ENCODE measurements around the gene NMNAT2. TPM values are rescaled to one million over a fixed set of nuclear protein-coding genes. Genes with fewer than 3 reads are reported as not detected.

Gene NMNAT2
- total RNA-seq, 4 donors from 2014 or later: 1.7 to 2.8 (median 2.4) TPM

DNA sequence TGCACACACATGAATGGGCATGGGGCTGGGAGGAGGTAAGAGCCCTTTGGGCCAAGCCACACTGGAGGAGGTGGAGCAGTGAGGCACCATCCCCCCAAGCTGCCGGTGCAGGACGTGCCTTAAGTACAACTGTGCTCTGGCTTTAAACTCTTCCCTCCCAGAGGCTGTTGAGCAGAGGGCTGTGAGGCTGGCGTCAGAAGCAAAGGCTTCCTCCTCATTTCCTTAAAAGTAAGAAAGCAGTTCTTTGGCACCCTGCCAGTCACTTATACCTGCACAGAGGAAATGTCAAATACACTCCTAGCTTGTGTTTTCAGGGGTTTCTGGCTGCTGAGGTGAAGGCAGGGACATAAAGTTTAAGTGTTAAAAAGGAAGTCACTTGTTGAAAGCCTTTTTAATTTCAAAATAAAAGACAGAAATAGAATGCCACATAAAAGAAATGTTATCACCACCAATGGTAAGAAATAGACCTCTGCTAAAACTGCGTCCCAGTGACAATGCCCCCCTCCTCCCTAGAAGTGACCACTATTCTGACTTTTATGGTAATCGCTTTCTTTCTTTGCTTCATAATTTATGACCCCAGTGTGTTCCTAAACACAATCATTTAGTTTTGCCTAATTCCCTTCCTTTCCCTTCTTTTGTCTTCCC, 199.1 kb downstream of the NMNAT2 start:
- intact Hi-C loops (cut with DNase I): no loop called here
- no peaks in the 10 kb centered on the region for H3K9me3 ChIP-seq
- H3K36me3 ChIP-seq: peaks cover 0 to 11% (median 2%) of the 10 kb centered on the region in 4 donors
- no peaks in the 10 kb centered on the region for H3K27me3 ChIP-seq
- peaks cover 15 to 39% (median 36%) of the 10 kb centered on the region in 4 donors for H3K4me1 ChIP-seq
- H3K4me3 ChIP-seq: no peak overlapping the region
- peak; percentile 86 to 94 for TF ChIP-seq POLR2AphosphoS5 (IDR thresholded peaks at IDR 0.05)
- TF ChIP-seq EP300 (IDR thresholded peaks at IDR 0.05): no peak
- no peak for DNase-seq (ENCODE audit: extremely low spot score)
- WGBS: 15% methylated on average over 5 of the region's 5 CpGs
- H3K27ac ChIP-seq (replicated peaks in 1 of 4): peak overlapping the region; percentile 81 to 88 (median 82)

DNA sequence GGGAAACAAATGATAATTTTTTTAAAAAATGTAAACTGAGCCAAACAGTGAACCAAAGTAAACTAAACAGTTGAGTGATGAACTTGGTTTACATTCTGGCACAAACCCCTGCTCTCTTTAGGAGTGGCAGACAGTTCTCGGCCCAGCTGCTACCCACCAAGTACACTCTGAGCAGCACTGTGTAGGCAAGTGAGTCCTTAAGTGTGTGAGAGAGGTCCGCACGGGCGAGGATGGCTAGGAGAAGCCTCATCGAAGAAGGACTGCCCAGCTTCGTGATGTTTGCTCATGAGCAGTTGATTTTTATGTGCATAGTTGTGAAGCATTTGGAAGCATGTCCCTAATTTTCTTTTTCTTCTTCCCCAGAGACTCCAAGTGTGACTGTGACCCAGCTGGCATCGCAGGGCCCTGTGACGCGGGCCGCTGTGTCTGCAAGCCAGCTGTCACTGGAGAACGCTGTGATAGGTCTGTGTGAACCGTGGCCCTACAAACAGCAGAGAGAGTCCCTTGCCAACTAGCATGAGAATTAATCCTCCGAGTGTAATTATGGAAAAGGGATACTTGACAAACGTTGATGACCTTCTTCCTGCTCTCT, 200.1 kb downstream of the NMNAT2 start:
- intact Hi-C loops (cut with DNase I): no loop called here
- WGBS: 51% methylated on average over 14 of the region's 14 CpGs
- no peak for DNase-seq (ENCODE audit: extremely low spot score)
- TF ChIP-seq EP300 (IDR thresholded peaks at IDR 0.05) (no peak), POLR2AphosphoS5 (IDR thresholded peaks at IDR 0.05) (peak; percentile 5 to 17)
- TF ChIP-seq, protein P1, sequence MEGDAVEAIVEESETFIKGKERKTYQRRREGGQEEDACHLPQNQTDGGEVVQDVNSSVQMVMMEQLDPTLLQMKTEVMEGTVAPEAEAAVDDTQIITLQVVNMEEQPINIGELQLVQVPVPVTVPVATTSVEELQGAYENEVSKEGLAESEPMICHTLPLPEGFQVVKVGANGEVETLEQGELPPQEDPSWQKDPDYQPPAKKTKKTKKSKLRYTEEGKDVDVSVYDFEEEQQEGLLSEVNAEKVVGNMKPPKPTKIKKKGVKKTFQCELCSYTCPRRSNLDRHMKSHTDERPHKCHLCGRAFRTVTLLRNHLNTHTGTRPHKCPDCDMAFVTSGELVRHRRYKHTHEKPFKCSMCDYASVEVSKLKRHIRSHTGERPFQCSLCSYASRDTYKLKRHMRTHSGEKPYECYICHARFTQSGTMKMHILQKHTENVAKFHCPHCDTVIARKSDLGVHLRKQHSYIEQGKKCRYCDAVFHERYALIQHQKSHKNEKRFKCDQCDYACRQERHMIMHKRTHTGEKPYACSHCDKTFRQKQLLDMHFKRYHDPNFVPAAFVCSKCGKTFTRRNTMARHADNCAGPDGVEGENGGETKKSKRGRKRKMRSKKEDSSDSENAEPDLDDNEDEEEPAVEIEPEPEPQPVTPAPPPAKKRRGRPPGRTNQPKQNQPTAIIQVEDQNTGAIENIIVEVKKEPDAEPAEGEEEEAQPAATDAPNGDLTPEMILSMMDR (IDR thresholded peaks at IDR 0.05): no peak
- no peaks in the 10 kb centered on the region for H3K27me3 ChIP-seq
- H3K4me3 ChIP-seq: no peak overlapping the region
- peak overlapping the region; percentile 81 to 88 (median 82) for H3K27ac ChIP-seq (replicated peaks in 1 of 4)
- H3K36me3 ChIP-seq: peaks cover 0 to 7% (median 2%) of the 10 kb centered on the region in 4 donors
- peaks cover 15 to 39% (median 36%) of the 10 kb centered on the region in 4 donors for H3K4me1 ChIP-seq
- H3K9me3 ChIP-seq: no peaks in the 10 kb centered on the region

DNA sequence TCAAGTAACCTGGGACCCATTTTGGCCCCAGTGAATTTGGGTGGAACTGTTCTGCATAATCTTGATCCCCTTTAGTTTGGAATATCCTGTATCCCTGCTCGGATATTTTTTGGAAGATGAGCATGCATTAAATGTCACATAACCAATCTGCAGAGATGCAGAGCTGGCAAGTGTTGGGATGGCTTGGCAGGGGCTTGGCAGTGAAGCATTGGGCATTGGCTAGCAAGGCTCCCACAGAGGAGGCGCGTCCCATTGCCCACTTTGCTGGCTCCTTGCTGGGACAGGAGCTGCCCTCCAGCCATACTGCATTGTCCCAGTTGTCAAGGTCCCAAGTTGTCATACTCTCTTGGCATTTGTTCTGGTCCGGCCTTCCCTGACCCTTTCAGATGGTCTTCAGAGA, 202.2 kb downstream of the NMNAT2 start:
- WGBS: 88% methylated on average over 4 of the region's 4 CpGs
- Histone ChIP-seq H3K4me1 (peaks cover 15 to 39% (median 36%) of the 10 kb centered on the region in 4 donors), H3K27ac (replicated peaks in 1 of 4) (peak overlapping the region in 1 of 4 donors; percentile 88), H3K4me3 (no peak overlapping the region), H3K9me3 (no peaks in the 10 kb centered on the region), H3K36me3 (peaks cover 0 to 7% (median 2%) of the 10 kb centered on the region in 4 donors), H3K27me3 (no peaks in the 10 kb centered on the region)
- intact Hi-C loops (cut with DNase I): no loop called here
- DNase-seq (ENCODE audit: extremely low spot score): no peak
- TF ChIP-seq POLR2A (IDR thresholded peaks at IDR 0.05; ENCODE audit: low read depth) (no peak), POLR2AphosphoS5 (IDR thresholded peaks at IDR 0.05) (no peak), EP300 (IDR thresholded peaks at IDR 0.05) (no peak)
- TF ChIP-seq, protein P1 (IDR thresholded peaks at IDR 0.05): no peak

DNA sequence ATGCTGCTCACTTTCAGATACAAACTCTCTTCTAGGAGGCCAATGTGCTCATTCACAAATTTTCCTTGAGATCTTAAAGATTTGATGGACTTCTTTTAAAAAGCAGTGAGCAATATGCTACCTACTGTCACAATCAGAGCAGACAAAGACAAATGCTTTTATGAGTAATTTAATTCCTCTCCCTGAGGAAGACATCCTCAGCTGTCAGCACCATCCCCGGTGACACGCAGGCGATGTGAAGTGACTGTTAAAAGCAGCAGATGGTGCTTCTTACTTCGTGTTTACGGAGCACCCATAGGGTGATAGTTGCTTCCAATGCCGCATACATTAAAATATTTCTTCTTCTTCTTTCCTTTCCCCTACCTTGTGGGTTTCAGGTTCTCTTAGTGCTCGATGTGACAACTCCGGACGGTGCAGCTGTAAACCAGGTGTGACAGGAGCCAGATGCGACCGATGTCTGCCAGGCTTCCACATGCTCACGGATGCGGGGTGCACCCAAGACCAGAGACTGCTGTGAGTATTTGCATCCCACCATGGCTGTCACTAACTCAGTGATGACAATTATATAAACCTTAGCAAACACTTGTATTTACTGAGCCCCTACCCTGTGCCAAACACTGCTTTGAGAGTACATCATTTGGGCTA, 203.0 kb downstream of the NMNAT2 start:
- intact Hi-C loops (cut with DNase I): no loop called here
- peaks cover 15 to 39% (median 35%) of the 10 kb centered on the region in 4 donors for H3K4me1 ChIP-seq
- H3K27me3 ChIP-seq: no peaks in the 10 kb centered on the region
- H3K27ac ChIP-seq (replicated peaks in 1 of 4): peak overlapping the region in 1 of 4 donors; percentile 23
- no peak overlapping the region for H3K4me3 ChIP-seq
- DNase-seq (ENCODE audit: extremely low spot score): no peak
- 96% methylated on average over 13 of the region's 13 CpGs for WGBS
- peaks cover 0 to 8% (median 2%) of the 10 kb centered on the region in 4 donors for H3K36me3 ChIP-seq
- no peaks in the 10 kb centered on the region for H3K9me3 ChIP-seq
- no peak for TF ChIP-seq POLR2AphosphoS5 (IDR thresholded peaks at IDR 0.05)
- TF ChIP-seq EP300 (IDR thresholded peaks at IDR 0.05): no peak
- TF ChIP-seq, protein P1 (IDR thresholded peaks at IDR 0.05): no peak
- no peak for TF ChIP-seq POLR2A (IDR thresholded peaks at IDR 0.05; ENCODE audit: low read depth)
